Fibroblast of lung (primary cell): ENCODE results near the gene MAPK8. TPM values are rescaled to one million over a fixed set of nuclear protein-coding genes. Genes with fewer than 3 reads are reported as not detected.

Experiments
- DNase-seq, 2 donors: peaks; one replicate each; pipeline versions ENCODE4 v3.0.0 to v3.0.0-alpha.2; 2010; ENCODE audit warnings: low read depth in 2 of 2
- H2AFZ ChIP-seq: 2 replicates; pipeline ENCODE4 v1.5.1; 2012; ENCODE audit warnings: low read length, control low read depth, inconsistent platforms
- H3K27ac ChIP-seq: 2 replicates; pipeline ENCODE4 v1.5.1; 2011; ENCODE audit warnings: low read length, control low read depth; ENCODE audit not compliant: insufficient read depth
- H3K27me3 ChIP-seq: 2 replicates; pipeline ENCODE4 v1.5.1; 2011; ENCODE audit warnings: mild to moderate bottlenecking, low read length; ENCODE audit not compliant: control insufficient read depth, insufficient read depth
- H3K36me3 ChIP-seq: 2 replicates; pipeline ENCODE4 v1.5.1; 2011; ENCODE audit warnings: low read length; ENCODE audit not compliant: control insufficient read depth, insufficient read depth
- H3K4me1 ChIP-seq: 2 replicates; pipeline ENCODE4 v1.5.1; 2011; ENCODE audit warnings: low read length; ENCODE audit not compliant: control insufficient read depth, insufficient read depth; ENCODE audit errors: extremely low read depth
- H3K4me2 ChIP-seq: 2 replicates; pipeline ENCODE4 v1.5.1; 2011; ENCODE audit warnings: low read length, control low read depth; ENCODE audit not compliant: insufficient read depth; ENCODE audit errors: extremely low read depth
- H3K4me3 ChIP-seq, 4 experiments: fragments of 200-600 bp in 1 of 4; sonication (generic) in 1 of 4; replicated peaks in 1 of 4; 2 replicates each; pipeline ENCODE4 v1.5.1; 2011 to 2016; ENCODE audit warnings: low read length in 4 of 4, low read depth in 3 of 4, mild to moderate bottlenecking in 3 of 4, control low read depth in 2 of 4, inconsistent platforms in 1 of 4, mixed read lengths in 1 of 4; ENCODE audit not compliant: insufficient read depth in 1 of 4; ENCODE audit errors: control extremely low read depth in 1 of 4
- H3K79me2 ChIP-seq: 2 replicates; pipeline ENCODE4 v1.5.1; 2012; ENCODE audit warnings: mild to moderate bottlenecking, low read length, inconsistent platforms; ENCODE audit not compliant: control insufficient read depth, insufficient read depth
- H3K9ac ChIP-seq: 2 replicates; pipeline ENCODE4 v1.5.1; 2011; ENCODE audit warnings: mild to moderate bottlenecking, low read length, control low read depth; ENCODE audit not compliant: insufficient read depth
- H3K9me3 ChIP-seq: 2 replicates; pipeline ENCODE4 v1.5.1; 2012; ENCODE audit warnings: low read depth, low read length; ENCODE audit not compliant: control insufficient read depth, insufficient read depth
- H4K20me1 ChIP-seq: 2 replicates; pipeline ENCODE4 v1.5.1; 2011; ENCODE audit warnings: low read length; ENCODE audit not compliant: control insufficient read depth, insufficient read depth; ENCODE audit errors: extremely low read depth
- CTCF ChIP-seq, 2 donors: IDR thresholded peaks in 1 of 2; conservative IDR thresholded peaks in 1 of 2; 1 replicate in 1 of 2; 2 replicates in 1 of 2; pipeline ENCODE4 v1.5.1; 2011 to 2012; ENCODE audit warnings: low read length in 2 of 2, control low read depth in 1 of 2, inconsistent platforms in 1 of 2, low read depth in 1 of 2, mild to moderate bottlenecking in 1 of 2
- EZH2 ChIP-seq: IDR thresholded peaks from 2 replicates; pipeline ENCODE4 v1.5.1; 2012; ENCODE audit warnings: low read length, control low read depth, mild to moderate bottlenecking; ENCODE audit errors: missing control alignments
- polyA plus RNA-seq, 2 donors: library from polyadenylated mRNA; depleted of rRNA in 1 of 2; stranded (reverse) in 1 of 2; unstranded in 1 of 2; fragments of >200 nt; gene quantifications; 2 replicates each; pipeline ENCODE4 v1.2.1, GENCODE V29; 2011 to 2012; ENCODE audit warnings: missing spikeins in 1 of 2
- total RNA-seq: library from RNA; depleted of rRNA; stranded (reverse); fragments of >200 nt; gene quantifications from 2 replicates; pipeline ENCODE4 v1.2.1, GENCODE V29; 2014

The MAPK8 gene
- total and polyA plus RNA-seq, 2 donors (not counting 1 experiment from before 2014, with no cell fraction given): 29.4 to 53.7 TPM

- H3K9ac ChIP-seq: no peak overlapping the region
- no peaks in the 10 kb centered on the region for H3K27me3 ChIP-seq
- no peak for DNase-seq
- H3K9me3 ChIP-seq: no peaks in the 10 kb centered on the region
- H3K4me2 ChIP-seq: no peak overlapping the region
- H3K36me3 ChIP-seq: peaks cover 8% of the 10 kb centered on the region
- H3K79me2 ChIP-seq: peaks cover 45% of the 10 kb centered on the region
- TF ChIP-seq CTCF (conservative IDR thresholded peaks at IDR 0.05 in 1 of 2, IDR thresholded peaks at IDR 0.05 in 1 of 2; ENCODE audit: low read depth in 1 of 2, low read length in 2 of 2) (no peak), EZH2 (no peak)
- H3K27ac ChIP-seq: no peak overlapping the region
- no peaks in the 10 kb centered on the region for H3K4me1 ChIP-seq
- no peaks in the 10 kb centered on the region for H4K20me1 ChIP-seq
- no peak overlapping the region for H2AFZ ChIP-seq
- no peak overlapping the region for H3K4me3 ChIP-seq
These were observed 171.1 kb downstream of the MAPK8 start for GRCh38 chr10:48477616-48478015.

GRCh38 chr10:48478469-48478868 is 172.0 kb downstream of the MAPK8 start:
- Histone ChIP-seq H3K36me3 (peaks cover 8% of the 10 kb centered on the region), H3K4me3 (no peak overlapping the region), H3K79me2 (peaks cover 43% of the 10 kb centered on the region), H3K9me3 (no peaks in the 10 kb centered on the region), H3K9ac (no peak overlapping the region), H3K27ac (no peak overlapping the region), H3K4me2 (no peak overlapping the region), H3K4me1 (no peaks in the 10 kb centered on the region), H4K20me1 (no peaks in the 10 kb centered on the region), H3K27me3 (no peaks in the 10 kb centered on the region), H2AFZ (no peak overlapping the region)
- no peak for DNase-seq
- TF ChIP-seq EZH2: no peak
- TF ChIP-seq CTCF (conservative IDR thresholded peaks at IDR 0.05 in 1 of 2, IDR thresholded peaks at IDR 0.05 in 1 of 2; ENCODE audit: low read depth in 1 of 2, low read length in 2 of 2): no peak

- Histone ChIP-seq H4K20me1 (no peaks in the 10 kb centered on the region), H3K79me2 (peaks cover 39% of the 10 kb centered on the region), H3K36me3 (peaks cover 8% of the 10 kb centered on the region), H3K27me3 (no peaks in the 10 kb centered on the region), H3K9ac (no peak overlapping the region), H3K4me1 (no peaks in the 10 kb centered on the region), H3K4me3 (no peak overlapping the region), H3K4me2 (no peak overlapping the region), H3K27ac (no peak overlapping the region), H3K9me3 (no peaks in the 10 kb centered on the region), H2AFZ (no peak overlapping the region)
- TF ChIP-seq EZH2 (no peak), CTCF (conservative IDR thresholded peaks at IDR 0.05 in 1 of 2, IDR thresholded peaks at IDR 0.05 in 1 of 2; ENCODE audit: low read depth in 1 of 2, low read length in 2 of 2) (no peak)
- no peak for DNase-seq
These were observed 172.7 kb downstream of the MAPK8 start for GRCh38 chr10:48478980-48479811.
